ENCODE data around the gene TPO. TPM values are rescaled to one million over a fixed set of nuclear protein-coding genes. Genes with fewer than 3 reads are reported as not detected.

TPO gene
- total and polyA plus RNA-seq, 4 donors, result not detected

DNA sequence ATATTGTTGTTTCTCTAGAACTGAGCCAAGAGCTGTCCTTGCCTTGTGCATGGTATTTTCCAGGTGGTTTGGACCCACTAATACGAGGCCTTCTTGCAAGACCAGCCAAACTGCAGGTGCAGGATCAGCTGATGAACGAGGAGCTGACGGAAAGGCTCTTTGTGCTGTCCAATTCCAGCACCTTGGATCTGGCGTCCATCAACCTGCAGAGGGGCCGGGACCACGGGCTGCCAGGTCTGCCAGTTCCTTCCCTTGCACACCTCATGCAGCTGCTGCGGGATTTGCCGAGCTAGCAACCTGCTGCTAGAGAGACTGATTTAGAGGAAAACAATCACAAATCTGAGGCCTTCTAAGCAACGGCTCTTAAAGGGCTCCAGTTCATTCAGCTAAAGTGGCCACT, 74.5 kb downstream of the TPO start:
- WGBS, result 78% methylated on average over 9 of the region's 9 CpGs
- H3K27ac ChIP-seq (ENCODE audit: low read depth in 1 of 2, low read length in 2 of 2), result no peak overlapping the region
- DNase-seq (ENCODE audit: low spot score), result no peak

DNA sequence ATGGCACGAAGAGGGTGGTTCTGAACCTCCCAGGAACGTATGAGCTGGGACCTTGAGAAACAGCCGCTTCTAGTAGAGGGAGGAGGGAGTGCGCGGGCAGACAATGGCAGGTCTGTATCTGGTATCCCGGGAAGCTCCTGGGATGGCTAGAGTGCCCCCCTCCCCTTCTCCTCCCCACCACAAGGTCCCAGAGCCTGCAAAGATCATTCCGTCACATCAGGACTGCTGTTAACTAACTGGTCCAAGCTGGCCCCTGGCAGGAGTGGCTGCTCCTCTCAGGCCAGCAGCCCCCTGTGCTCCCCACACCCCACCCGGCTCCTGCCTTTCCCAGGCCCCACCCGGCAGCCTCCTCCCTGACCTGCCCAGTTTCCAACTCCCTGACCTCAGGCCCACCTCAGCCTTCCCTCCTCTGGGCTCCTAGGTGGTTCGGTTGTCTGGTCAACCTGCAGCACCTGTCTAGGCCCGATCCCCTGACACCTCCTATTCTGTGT, 75.0 kb downstream of the TPO start:
- no peak for TF ChIP-seq JUND (IDR thresholded peaks at IDR 0.05)
- TF ChIP-seq SP1 (IDR thresholded peaks at IDR 0.05), result no peak
- TF ChIP-seq HNF4A (conservative IDR thresholded peaks at IDR 0.05), result no peak
- TF ChIP-seq NR2F2 (IDR thresholded peaks at IDR 0.05), result no peak
- Histone ChIP-seq H3K9me3 (ENCODE audit: control insufficient read depth in 4 of 4, low read length in 3 of 4) (no peaks in the 10 kb centered on the region), H3K9ac (ENCODE audit: low read depth in 1 of 2, low read length in 2 of 2) (no peak overlapping the region), H3K27ac (ENCODE audit: low read depth in 1 of 2, low read length in 2 of 2) (no peak overlapping the region), H3K4me1 (ENCODE audit: control insufficient read depth in 4 of 4, insufficient read depth in 4 of 4, low read length in 3 of 4) (no peaks in the 10 kb centered on the region), H3K4me3 (ENCODE audit: low read depth in 1 of 3, low read length in 3 of 3) (no peak overlapping the region), H3K27me3 (ENCODE audit: control insufficient read depth in 4 of 4, insufficient read depth in 4 of 4, low read length in 3 of 4) (no peaks in the 10 kb centered on the region), H3K36me3 (ENCODE audit: control insufficient read depth in 4 of 4, insufficient read depth in 3 of 4, low read depth in 1 of 4, low read length in 3 of 4) (no peaks in the 10 kb centered on the region)
- no peak for DNase-seq (ENCODE audit: low spot score)
- WGBS, result 74% methylated on average over 11 of the region's 11 CpGs

More for the DNA sequence above, 74.5 kb downstream of the TPO start:
- no peak overlapping the region for H3K4me3 ChIP-seq (ENCODE audit: low read depth in 1 of 3, low read length in 3 of 3)
- no peak overlapping the region for H3K9ac ChIP-seq (ENCODE audit: low read depth in 1 of 2, low read length in 2 of 2)
- H3K9me3 ChIP-seq (ENCODE audit: control insufficient read depth in 4 of 4, low read length in 3 of 4), result no peaks in the 10 kb centered on the region
- H3K4me1 ChIP-seq (ENCODE audit: control insufficient read depth in 4 of 4, insufficient read depth in 4 of 4, low read length in 3 of 4), result no peaks in the 10 kb centered on the region
- H3K36me3 ChIP-seq (ENCODE audit: control insufficient read depth in 4 of 4, insufficient read depth in 3 of 4, low read depth in 1 of 4, low read length in 3 of 4), result no peaks in the 10 kb centered on the region
- no peaks in the 10 kb centered on the region for H3K27me3 ChIP-seq (ENCODE audit: control insufficient read depth in 4 of 4, insufficient read depth in 4 of 4, low read length in 3 of 4)
- TF ChIP-seq, protein P1, sequence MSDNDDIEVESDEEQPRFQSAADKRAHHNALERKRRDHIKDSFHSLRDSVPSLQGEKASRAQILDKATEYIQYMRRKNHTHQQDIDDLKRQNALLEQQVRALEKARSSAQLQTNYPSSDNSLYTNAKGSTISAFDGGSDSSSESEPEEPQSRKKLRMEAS (IDR thresholded peaks at IDR 0.05), result no peak
- TF ChIP-seq, protein P2, sequence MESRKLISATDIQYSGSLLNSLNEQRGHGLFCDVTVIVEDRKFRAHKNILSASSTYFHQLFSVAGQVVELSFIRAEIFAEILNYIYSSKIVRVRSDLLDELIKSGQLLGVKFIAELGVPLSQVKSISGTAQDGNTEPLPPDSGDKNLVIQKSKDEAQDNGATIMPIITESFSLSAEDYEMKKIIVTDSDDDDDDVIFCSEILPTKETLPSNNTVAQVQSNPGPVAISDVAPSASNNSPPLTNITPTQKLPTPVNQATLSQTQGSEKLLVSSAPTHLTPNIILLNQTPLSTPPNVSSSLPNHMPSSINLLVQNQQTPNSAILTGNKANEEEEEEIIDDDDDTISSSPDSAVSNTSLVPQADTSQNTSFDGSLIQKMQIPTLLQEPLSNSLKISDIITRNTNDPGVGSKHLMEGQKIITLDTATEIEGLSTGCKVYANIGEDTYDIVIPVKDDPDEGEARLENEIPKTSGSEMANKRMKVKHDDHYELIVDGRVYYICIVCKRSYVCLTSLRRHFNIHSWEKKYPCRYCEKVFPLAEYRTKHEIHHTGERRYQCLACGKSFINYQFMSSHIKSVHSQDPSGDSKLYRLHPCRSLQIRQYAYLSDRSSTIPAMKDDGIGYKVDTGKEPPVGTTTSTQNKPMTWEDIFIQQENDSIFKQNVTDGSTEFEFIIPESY (IDR thresholded peaks at IDR 0.05), result no peak
- TF ChIP-seq NR2F2 (IDR thresholded peaks at IDR 0.05) (no peak), EGR1 (IDR thresholded peaks at IDR 0.05; ENCODE audit: low read depth in 2 of 2) (no peak), RAD21 (IDR thresholded peaks at IDR 0.05) (no peak), SP1 (IDR thresholded peaks at IDR 0.05) (no peak), FOXA2 (IDR thresholded peaks at IDR 0.05) (no peak), JUND (IDR thresholded peaks at IDR 0.05) (no peak), TAF1 (conservative IDR thresholded peaks at IDR 0.05) (no peak), YY1 (IDR thresholded peaks at IDR 0.05) (no peak), HNF4G (IDR thresholded peaks at IDR 0.05) (no peak)
- TF ChIP-seq, protein P3, sequence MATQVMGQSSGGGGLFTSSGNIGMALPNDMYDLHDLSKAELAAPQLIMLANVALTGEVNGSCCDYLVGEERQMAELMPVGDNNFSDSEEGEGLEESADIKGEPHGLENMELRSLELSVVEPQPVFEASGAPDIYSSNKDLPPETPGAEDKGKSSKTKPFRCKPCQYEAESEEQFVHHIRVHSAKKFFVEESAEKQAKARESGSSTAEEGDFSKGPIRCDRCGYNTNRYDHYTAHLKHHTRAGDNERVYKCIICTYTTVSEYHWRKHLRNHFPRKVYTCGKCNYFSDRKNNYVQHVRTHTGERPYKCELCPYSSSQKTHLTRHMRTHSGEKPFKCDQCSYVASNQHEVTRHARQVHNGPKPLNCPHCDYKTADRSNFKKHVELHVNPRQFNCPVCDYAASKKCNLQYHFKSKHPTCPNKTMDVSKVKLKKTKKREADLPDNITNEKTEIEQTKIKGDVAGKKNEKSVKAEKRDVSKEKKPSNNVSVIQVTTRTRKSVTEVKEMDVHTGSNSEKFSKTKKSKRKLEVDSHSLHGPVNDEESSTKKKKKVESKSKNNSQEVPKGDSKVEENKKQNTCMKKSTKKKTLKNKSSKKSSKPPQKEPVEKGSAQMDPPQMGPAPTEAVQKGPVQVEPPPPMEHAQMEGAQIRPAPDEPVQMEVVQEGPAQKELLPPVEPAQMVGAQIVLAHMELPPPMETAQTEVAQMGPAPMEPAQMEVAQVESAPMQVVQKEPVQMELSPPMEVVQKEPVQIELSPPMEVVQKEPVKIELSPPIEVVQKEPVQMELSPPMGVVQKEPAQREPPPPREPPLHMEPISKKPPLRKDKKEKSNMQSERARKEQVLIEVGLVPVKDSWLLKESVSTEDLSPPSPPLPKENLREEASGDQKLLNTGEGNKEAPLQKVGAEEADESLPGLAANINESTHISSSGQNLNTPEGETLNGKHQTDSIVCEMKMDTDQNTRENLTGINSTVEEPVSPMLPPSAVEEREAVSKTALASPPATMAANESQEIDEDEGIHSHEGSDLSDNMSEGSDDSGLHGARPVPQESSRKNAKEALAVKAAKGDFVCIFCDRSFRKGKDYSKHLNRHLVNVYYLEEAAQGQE (IDR thresholded peaks at IDR 0.05), result no peak
- TF ChIP-seq, protein P4, sequence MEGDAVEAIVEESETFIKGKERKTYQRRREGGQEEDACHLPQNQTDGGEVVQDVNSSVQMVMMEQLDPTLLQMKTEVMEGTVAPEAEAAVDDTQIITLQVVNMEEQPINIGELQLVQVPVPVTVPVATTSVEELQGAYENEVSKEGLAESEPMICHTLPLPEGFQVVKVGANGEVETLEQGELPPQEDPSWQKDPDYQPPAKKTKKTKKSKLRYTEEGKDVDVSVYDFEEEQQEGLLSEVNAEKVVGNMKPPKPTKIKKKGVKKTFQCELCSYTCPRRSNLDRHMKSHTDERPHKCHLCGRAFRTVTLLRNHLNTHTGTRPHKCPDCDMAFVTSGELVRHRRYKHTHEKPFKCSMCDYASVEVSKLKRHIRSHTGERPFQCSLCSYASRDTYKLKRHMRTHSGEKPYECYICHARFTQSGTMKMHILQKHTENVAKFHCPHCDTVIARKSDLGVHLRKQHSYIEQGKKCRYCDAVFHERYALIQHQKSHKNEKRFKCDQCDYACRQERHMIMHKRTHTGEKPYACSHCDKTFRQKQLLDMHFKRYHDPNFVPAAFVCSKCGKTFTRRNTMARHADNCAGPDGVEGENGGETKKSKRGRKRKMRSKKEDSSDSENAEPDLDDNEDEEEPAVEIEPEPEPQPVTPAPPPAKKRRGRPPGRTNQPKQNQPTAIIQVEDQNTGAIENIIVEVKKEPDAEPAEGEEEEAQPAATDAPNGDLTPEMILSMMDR (IDR thresholded peaks at IDR 0.05; ENCODE audit: low read depth, low read length, missing input control), result no peak
- TF ChIP-seq, protein P5, sequence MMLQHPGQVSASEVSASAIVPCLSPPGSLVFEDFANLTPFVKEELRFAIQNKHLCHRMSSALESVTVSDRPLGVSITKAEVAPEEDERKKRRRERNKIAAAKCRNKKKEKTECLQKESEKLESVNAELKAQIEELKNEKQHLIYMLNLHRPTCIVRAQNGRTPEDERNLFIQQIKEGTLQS (IDR thresholded peaks at IDR 0.05), result no peak

Data from liver (tissue), 9 donors.